Body of pancreas (tissue), 4 donors: ENCODE results near the gene ZNF415.

Experiments used
- CTCF ChIP-seq, 7 experiments: fragments of 450-650 bp in 4 of 7; fragments of 200-600 bp in 3 of 7; sonication (generic) in 3 of 7; IDR thresholded peaks; one replicate each; pipeline ENCODE4 v1.5.1; 2016 to 2019; ENCODE audit warnings: antibody characterized with exemption in 7 of 7
- POLR2A ChIP-seq, 3 donors: fragments of 450-650 bp; IDR thresholded peaks; one replicate each; pipeline ENCODE4 v1.6.1; 2016; ENCODE audit warnings: antibody characterized with exemption in 3 of 3, mild to moderate bottlenecking in 2 of 3

GRCh38 chr19:53147645-53148044, 14.9 kb upstream of the ZNF415 start:
- TF ChIP-seq CTCF (IDR thresholded peaks at IDR 0.05): no peak
- no peak for TF ChIP-seq POLR2A (IDR thresholded peaks at IDR 0.05)
